CD8-positive, alpha-beta memory T cell (primary cell): Measurements from ENCODE around the gene AP2A2. TPM values are rescaled to one million over a fixed set of nuclear protein-coding genes. Genes with fewer than 3 reads are reported as not detected.

Experiments
- CTCF ChIA-PET: fragments of 350-600 bp; sonication (Branson Sonifier 250); formaldehyde crosslinking; loops from one replicate; lab custom pipeline; 2021; ENCODE audit warnings: antibody characterized with exemption; lab: Charles Lee
- POLR2A ChIA-PET: fragments of 350-600 bp; sonication (Branson Sonifier 250); formaldehyde crosslinking; loops from one replicate; lab custom pipeline; 2021; ENCODE audit warnings: antibody characterized with exemption; lab: Charles Lee
- DNase-seq, 5 donors: peaks; one replicate each; pipeline versions ENCODE4 v3.0.0 to v3.0.0-alpha.2; 2020 to 2022; ENCODE audit warnings: mixed read lengths in 1 of 5
- H3K27ac ChIP-seq: one replicate; pipeline ENCODE4 v1.7.0; 2013; ENCODE audit warnings: low read depth, mild to moderate bottlenecking, low read length, moderate library complexity
- H3K27me3 ChIP-seq: 2 replicates; pipeline ENCODE4 v1.7.0; 2013; ENCODE audit warnings: low read length, mild to moderate bottlenecking; ENCODE audit not compliant: insufficient read depth, poor library complexity, severe bottlenecking
- H3K36me3 ChIP-seq: 2 replicates; pipeline ENCODE4 v1.7.0; 2013; ENCODE audit warnings: mild to moderate bottlenecking, low read length, moderate library complexity; ENCODE audit not compliant: insufficient read depth
- H3K4me1 ChIP-seq: 2 replicates; pipeline ENCODE4 v1.7.0; 2013; ENCODE audit warnings: mild to moderate bottlenecking, low read length, moderate library complexity; ENCODE audit not compliant: insufficient read depth
- H3K4me3 ChIP-seq: 2 replicates; pipeline ENCODE4 v1.7.0; 2013; ENCODE audit warnings: mild to moderate bottlenecking, low read length
- H3K9me3 ChIP-seq: 2 replicates; pipeline ENCODE4 v1.7.0; 2013; ENCODE audit warnings: mild to moderate bottlenecking, low read length
- H3K27ac Mint-ChIP-seq, 8 donors: one replicate each; pipeline ENCODE4 v1.8.0; 2020 to 2021; ENCODE audit warnings: mixed read lengths in 8 of 8, mild to moderate bottlenecking in 6 of 8, inconsistent platforms in 3 of 8, moderate library complexity in 3 of 8
- H3K27me3 Mint-ChIP-seq, 2 donors: one replicate each; pipeline ENCODE4 v1.8.0; 2020 to 2021; ENCODE audit warnings: mixed read lengths in 2 of 2, mild to moderate bottlenecking in 1 of 2, moderate library complexity in 1 of 2
- H3K36me3 Mint-ChIP-seq, 3 donors: one replicate each; pipeline ENCODE4 v1.8.0; 2020 to 2021; ENCODE audit warnings: mixed read lengths in 3 of 3, inconsistent platforms in 1 of 3, mild to moderate bottlenecking in 1 of 3
- H3K4me1 Mint-ChIP-seq, 3 donors: one replicate each; pipeline ENCODE4 v1.8.0; 2020 to 2021; ENCODE audit warnings: mixed read lengths in 3 of 3, inconsistent platforms in 1 of 3, mild to moderate bottlenecking in 1 of 3
- H3K4me3 Mint-ChIP-seq, 7 donors: one replicate each; pipeline ENCODE4 v1.8.0; 2020 to 2021; ENCODE audit warnings: mixed read lengths in 7 of 7, mild to moderate bottlenecking in 6 of 7, moderate library complexity in 4 of 7, inconsistent platforms in 2 of 7
- H3K9me3 Mint-ChIP-seq, 5 donors: one replicate each; pipeline ENCODE4 v1.8.0; 2020 to 2022; ENCODE audit warnings: mixed read lengths in 5 of 5, mild to moderate bottlenecking in 3 of 5, moderate library complexity in 2 of 5, inconsistent platforms in 1 of 5
- polyA plus RNA-seq: library from polyadenylated mRNA; unstranded; fragments of 300-500 nt; fragmentation: Illumina TruSeq; gene quantifications from one replicate; pipeline ENCODE4 v1.2.3, GENCODE V29; 2021
- total RNA-seq, 2 experiments: library from RNA; stranded (reverse); gene quantifications; one replicate each; pipeline ENCODE4 v1.2.3, GENCODE V29; 2021

The AP2A2 gene
- total and polyA plus RNA-seq, 3 experiments from 2014 or later = 13.9 to 42.8 (median 38.8) TPM

DNA sequence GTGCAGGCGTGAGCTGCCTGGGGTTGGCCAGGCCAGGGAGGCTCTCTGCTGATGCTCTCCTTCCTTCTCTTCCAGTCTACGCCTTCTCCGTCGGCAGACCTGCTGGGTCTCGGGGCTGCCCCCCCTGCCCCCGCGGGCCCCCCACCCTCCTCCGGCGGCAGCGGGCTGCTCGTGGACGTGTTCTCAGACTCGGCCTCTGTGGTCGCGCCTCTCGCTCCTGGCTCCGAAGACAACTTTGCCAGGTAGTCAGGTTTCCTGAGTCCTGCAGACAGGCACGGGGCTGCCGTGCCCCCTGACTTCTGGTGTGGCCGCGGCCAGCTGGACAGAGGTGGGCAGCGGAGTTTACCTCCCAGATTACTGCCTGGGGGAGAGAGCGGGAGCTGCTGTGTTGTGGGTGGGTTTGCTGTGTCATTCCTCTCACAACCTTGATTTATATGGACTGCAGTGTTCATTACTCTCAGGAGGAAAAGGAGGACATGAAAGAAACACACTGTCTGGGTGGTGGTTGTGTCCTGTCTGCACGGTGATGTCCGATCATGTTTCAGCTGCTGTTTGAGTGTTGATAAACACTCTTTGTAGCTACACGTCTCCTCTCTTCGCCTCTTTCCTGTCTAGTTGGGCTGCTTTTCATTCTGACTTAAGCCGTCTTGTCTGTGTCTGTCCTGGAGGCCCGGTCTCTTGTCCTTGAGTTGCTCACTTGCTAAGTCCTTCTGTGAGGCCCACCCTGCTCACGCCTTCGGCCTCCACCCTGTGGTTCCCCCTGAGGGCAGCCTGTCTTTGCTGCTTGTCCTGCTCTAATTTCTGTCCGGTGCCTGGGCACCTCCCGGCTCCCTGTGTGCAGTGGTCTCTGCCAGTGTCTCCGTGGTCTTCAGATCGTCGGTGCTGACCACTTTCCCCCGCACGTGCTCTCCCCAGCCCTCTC is 74.9 kb downstream of the AP2A2 start:
- peaks cover 4 to 9% (median 8%) of the 10 kb centered on the region in 3 donors for H3K4me1 Mint-ChIP-seq
- DNase-seq = no peak
- no peaks in the 10 kb centered on the region for H3K9me3 Mint-ChIP-seq
- peaks cover 21% of the 10 kb centered on the region for H3K36me3 ChIP-seq
- no peak overlapping the region for H3K27ac ChIP-seq
- H3K27me3 Mint-ChIP-seq = no peaks in the 10 kb centered on the region
- no peak overlapping the region for H3K4me3 Mint-ChIP-seq
- H3K27ac Mint-ChIP-seq = peak overlapping the region in 3 of 8 donors; percentile 46 to 91 (median 74)
- H3K9me3 ChIP-seq = no peaks in the 10 kb centered on the region
- H3K27me3 ChIP-seq = no peaks in the 10 kb centered on the region
- POLR2A ChIA-PET = no interaction called here
- no peak overlapping the region for H3K4me3 ChIP-seq
- CTCF ChIA-PET = no interaction called here
- H3K4me1 ChIP-seq = no peaks in the 10 kb centered on the region
- H3K36me3 Mint-ChIP-seq = peaks cover 7 to 75% (median 18%) of the 10 kb centered on the region in 3 donors

DNA sequence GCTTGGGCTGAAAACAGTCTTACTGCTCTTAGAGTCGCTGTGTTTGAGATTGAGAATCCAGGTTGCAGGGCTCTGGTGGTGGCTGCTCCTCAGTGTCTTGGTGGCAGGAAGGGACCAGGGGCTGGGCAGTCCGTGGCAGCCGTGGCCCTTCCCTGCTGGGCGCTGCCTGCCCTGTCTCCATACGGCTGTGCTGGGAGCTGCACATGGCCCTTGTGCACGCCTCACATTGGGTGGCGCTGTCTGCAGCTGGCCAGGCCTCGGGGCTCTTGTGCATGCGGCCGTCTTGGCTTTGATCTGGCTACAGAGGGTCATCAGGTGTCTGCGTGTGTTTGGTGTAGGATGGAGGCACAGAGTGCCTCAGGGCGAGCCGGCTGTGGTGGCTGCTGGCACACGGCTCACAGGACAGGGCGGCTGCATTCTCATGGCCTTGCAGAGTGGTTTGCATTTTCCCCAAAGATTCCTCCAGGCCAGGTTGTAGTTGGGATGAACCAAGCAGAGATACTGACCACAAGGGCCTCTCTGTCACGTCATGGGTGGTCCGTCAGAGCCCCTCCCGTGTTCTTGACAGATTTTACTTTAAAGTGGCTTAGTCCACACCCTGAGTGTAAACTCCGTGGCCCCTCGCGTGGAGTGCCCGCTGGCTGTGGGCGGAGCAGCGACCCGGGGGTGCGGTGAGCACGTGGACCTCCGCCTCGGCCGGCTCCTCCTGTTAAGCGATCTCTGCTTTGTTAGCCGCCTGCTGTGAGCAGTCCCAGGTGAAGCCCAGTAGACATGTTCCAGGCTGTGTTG is 76.1 kb downstream of the AP2A2 start:
- Mint-ChIP-seq H3K36me3 (peaks cover 7 to 75% (median 19%) of the 10 kb centered on the region in 3 donors), H3K27ac (no peak overlapping the region), H3K9me3 (no peaks in the 10 kb centered on the region), H3K4me1 (peaks cover 0 to 8% (median 3%) of the 10 kb centered on the region in 3 donors), H3K4me3 (no peak overlapping the region), H3K27me3 (no peaks in the 10 kb centered on the region)
- POLR2A ChIA-PET = no interaction called here
- no peaks in the 10 kb centered on the region for H3K4me1 ChIP-seq
- CTCF ChIA-PET = no interaction called here
- H3K9me3 ChIP-seq = no peaks in the 10 kb centered on the region
- H3K27me3 ChIP-seq = no peaks in the 10 kb centered on the region
- no peak for DNase-seq
- H3K36me3 ChIP-seq = peaks cover 21% of the 10 kb centered on the region
- no peak overlapping the region for H3K27ac ChIP-seq
- H3K4me3 ChIP-seq = no peak overlapping the region

DNA sequence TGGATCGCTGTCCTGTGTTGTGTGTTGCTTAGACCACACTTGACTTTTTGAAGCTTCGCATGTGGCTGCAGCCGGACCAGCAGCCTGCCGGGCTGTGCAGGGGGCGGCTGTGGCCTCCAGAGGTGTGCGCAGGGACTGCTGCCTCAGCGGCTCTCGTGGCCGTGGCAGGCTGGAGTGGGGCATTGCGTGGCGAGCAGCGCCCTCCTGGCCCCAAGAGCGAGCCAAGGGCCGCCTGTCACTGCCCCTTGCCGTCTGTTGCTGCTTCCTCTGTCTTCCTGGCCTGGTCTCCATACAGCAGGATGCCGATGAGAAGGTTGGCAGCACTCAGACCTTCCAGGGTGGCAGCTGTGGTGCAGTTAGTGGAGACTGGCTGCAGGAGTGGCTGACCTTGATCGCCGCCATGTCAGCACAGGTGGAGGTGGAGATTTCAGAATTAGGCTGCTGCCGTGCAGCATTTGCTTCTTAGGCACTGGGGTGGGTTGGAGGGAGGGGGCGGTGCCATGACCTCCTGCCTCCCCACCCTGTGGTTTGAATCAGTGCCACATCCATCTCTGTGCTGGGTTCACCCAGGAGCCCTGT is 76.8 kb downstream of the AP2A2 start:
- Histone ChIP-seq H3K27ac (no peak overlapping the region), H3K4me1 (no peaks in the 10 kb centered on the region), H3K9me3 (no peaks in the 10 kb centered on the region), H3K27me3 (no peaks in the 10 kb centered on the region), H3K4me3 (no peak overlapping the region), H3K36me3 (peaks cover 21% of the 10 kb centered on the region)
- no peak for DNase-seq
- H3K27me3 Mint-ChIP-seq = no peaks in the 10 kb centered on the region
- H3K4me3 Mint-ChIP-seq = no peak overlapping the region
- H3K4me1 Mint-ChIP-seq = peaks cover 0 to 8% (median 3%) of the 10 kb centered on the region in 3 donors
- no peaks in the 10 kb centered on the region for H3K9me3 Mint-ChIP-seq
- CTCF ChIA-PET = no interaction called here
- POLR2A ChIA-PET = no interaction called here
- peaks cover 7 to 76% (median 17%) of the 10 kb centered on the region in 3 donors for H3K36me3 Mint-ChIP-seq
- H3K27ac Mint-ChIP-seq = peak overlapping the region in 1 of 8 donors; percentile 63

DNA sequence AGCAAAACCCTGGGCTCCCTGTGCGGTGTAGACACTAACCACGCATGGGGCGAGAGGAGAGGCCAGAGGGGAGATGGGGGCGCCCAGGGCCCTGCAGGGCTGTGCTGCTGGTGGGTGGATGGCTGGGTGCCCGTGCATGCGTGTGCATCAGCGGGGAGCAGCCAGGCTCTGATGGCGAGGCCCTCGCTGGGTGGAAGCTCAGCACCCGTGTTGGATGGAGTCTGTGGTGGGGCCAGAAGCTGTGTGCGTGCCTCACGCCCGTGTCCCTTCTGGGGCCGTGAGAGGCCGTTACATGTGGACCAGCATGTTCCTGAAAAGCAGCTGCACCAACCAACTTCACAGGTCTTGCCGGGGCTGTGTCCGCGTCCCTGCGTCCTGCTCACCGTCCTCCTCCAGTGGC is 77.5 kb downstream of the AP2A2 start:
- H3K36me3 Mint-ChIP-seq = peaks cover 7 to 81% (median 17%) of the 10 kb centered on the region in 3 donors
- ChIA-PET POLR2A (no interaction called here), CTCF (no interaction called here)
- DNase-seq = no peak
- peak overlapping the region in 2 of 8 donors; percentile 55 to 63 for H3K27ac Mint-ChIP-seq
- H3K4me3 Mint-ChIP-seq = no peak overlapping the region
- Histone ChIP-seq H3K4me1 (no peaks in the 10 kb centered on the region), H3K9me3 (no peaks in the 10 kb centered on the region), H3K27ac (no peak overlapping the region), H3K36me3 (peaks cover 21% of the 10 kb centered on the region), H3K4me3 (no peak overlapping the region), H3K27me3 (no peaks in the 10 kb centered on the region)
- no peaks in the 10 kb centered on the region for H3K9me3 Mint-ChIP-seq
- no peaks in the 10 kb centered on the region for H3K27me3 Mint-ChIP-seq
- H3K4me1 Mint-ChIP-seq = peaks cover 0 to 8% (median 3%) of the 10 kb centered on the region in 3 donors

DNA sequence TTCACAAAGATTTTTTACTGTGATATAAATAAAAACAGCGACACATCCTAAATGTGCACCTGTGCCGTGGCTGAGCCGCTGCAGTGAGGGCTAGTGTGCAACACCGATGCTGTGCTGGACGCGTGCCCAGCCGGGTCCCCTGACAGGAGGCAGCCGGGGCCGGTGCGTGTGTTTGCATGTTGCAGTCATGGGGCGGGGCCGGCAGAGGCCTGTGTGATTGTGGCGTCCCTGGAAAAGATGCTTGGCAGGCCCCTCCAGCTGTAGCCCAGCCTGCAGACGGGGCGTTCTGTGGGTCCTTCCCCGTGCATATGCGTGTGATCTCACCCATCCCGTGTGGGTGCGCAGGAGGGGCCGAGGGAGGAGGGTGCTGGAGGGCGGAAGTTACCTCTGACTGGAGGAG is 80.3 kb downstream of the AP2A2 start:
- no peak overlapping the region for H3K4me3 ChIP-seq
- ChIA-PET CTCF (no interaction called here), POLR2A (no interaction called here)
- H3K4me1 ChIP-seq = no peaks in the 10 kb centered on the region
- H3K27me3 Mint-ChIP-seq = no peaks in the 10 kb centered on the region
- peaks cover 0 to 5% (median 3%) of the 10 kb centered on the region in 3 donors for H3K4me1 Mint-ChIP-seq
- H3K4me3 Mint-ChIP-seq = no peak overlapping the region
- H3K36me3 ChIP-seq = peaks cover 30% of the 10 kb centered on the region
- no peak overlapping the region for H3K27ac ChIP-seq
- H3K9me3 ChIP-seq = no peaks in the 10 kb centered on the region
- no peaks in the 10 kb centered on the region for H3K9me3 Mint-ChIP-seq
- H3K27ac Mint-ChIP-seq = no peak overlapping the region
- no peaks in the 10 kb centered on the region for H3K27me3 ChIP-seq
- DNase-seq = no peak
- H3K36me3 Mint-ChIP-seq = peaks cover 10 to 88% (median 20%) of the 10 kb centered on the region in 3 donors

DNA sequence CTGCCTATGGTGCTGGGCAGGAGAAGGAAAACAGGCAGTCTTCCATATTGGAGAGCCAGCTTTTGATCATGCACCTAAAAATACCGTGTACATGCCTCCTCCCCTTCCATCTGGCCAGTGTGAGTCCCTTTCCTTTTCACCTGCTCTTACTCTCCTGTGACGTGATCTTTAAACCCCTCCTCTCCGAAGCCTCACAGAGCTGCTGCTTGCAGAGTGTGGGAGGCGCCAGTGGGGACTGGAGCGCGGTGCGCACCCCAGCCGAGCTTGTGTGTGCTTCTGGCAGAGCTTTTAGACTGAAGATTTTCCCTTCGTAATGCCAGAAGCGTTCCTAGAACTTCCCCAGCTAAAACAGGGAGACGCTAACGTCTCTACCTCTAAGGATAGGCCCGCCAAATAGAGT is 81.1 kb downstream of the AP2A2 start:
- no peak for DNase-seq
- Histone ChIP-seq H3K27me3 (no peaks in the 10 kb centered on the region), H3K36me3 (peaks cover 30% of the 10 kb centered on the region), H3K4me3 (no peak overlapping the region), H3K27ac (no peak overlapping the region), H3K9me3 (no peaks in the 10 kb centered on the region), H3K4me1 (no peaks in the 10 kb centered on the region)
- peak overlapping the region in 2 of 8 donors; percentile 3 to 29 for H3K27ac Mint-ChIP-seq
- H3K4me3 Mint-ChIP-seq = no peak overlapping the region
- H3K27me3 Mint-ChIP-seq = no peaks in the 10 kb centered on the region
- H3K4me1 Mint-ChIP-seq = peaks cover 0 to 3% (median 0%) of the 10 kb centered on the region in 3 donors
- no peaks in the 10 kb centered on the region for H3K9me3 Mint-ChIP-seq
- H3K36me3 Mint-ChIP-seq = peaks cover 5 to 87% (median 16%) of the 10 kb centered on the region in 3 donors
- POLR2A ChIA-PET = no interaction called here
- CTCF ChIA-PET = no interaction called here

DNA sequence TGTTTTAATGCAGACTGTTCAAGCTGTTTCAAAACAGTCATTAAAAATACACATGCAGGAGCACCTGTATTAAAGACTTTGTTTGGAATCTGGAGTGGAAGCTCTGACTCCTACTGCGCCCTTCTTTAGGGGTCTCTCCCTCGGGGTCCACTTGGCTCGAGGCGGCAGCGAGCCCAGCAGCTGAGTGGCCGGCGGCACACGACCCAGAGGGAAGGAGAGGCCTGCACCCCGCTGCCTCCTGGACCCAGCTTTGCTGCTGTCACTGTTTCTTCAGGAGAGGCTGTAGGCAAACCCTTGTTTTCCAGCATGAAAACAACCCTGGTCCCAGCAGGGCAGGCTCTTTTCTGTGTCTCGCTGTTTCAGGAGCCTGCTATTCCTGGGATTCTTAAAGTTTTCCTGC is 81.6 kb downstream of the AP2A2 start:
- H3K9me3 Mint-ChIP-seq = no peaks in the 10 kb centered on the region
- CTCF ChIA-PET = no interaction called here
- H3K36me3 Mint-ChIP-seq = peaks cover 5 to 86% (median 18%) of the 10 kb centered on the region in 3 donors
- no peaks in the 10 kb centered on the region for H3K27me3 Mint-ChIP-seq
- no peak overlapping the region for H3K4me3 ChIP-seq
- no peak overlapping the region for H3K27ac Mint-ChIP-seq
- no peaks in the 10 kb centered on the region for H3K27me3 ChIP-seq
- no peak overlapping the region for H3K27ac ChIP-seq
- peaks cover 0 to 3% (median 0%) of the 10 kb centered on the region in 3 donors for H3K4me1 Mint-ChIP-seq
- no peaks in the 10 kb centered on the region for H3K9me3 ChIP-seq
- no peak for DNase-seq
- no peaks in the 10 kb centered on the region for H3K4me1 ChIP-seq
- no peak overlapping the region for H3K4me3 Mint-ChIP-seq
- H3K36me3 ChIP-seq = peaks cover 30% of the 10 kb centered on the region
- POLR2A ChIA-PET = no interaction called here
